ENCODE measurements around the gene UTS2B.

Gene UTS2B

GRCh38 chr3:191316876-191317603 is 13.3 kb downstream of the UTS2B start:
- Mint-ChIP-seq H3K27ac (no peak overlapping the region), H3K27me3 (ENCODE audit: low read depth) (no peaks in the 10 kb centered on the region), H3K4me1 (no peaks in the 10 kb centered on the region), H3K9me3 (no peaks in the 10 kb centered on the region), H3K4me3 (no peak overlapping the region), H3K36me3 (ENCODE audit: low read depth) (no peaks in the 10 kb centered on the region)
- no peak for TF ChIP-seq CTCF (IDR thresholded peaks at IDR 0.05; ENCODE audit: unreplicated experiment in 3 of 3)

- H3K27ac Mint-ChIP-seq: no peak overlapping the region
- H3K36me3 Mint-ChIP-seq (ENCODE audit: low read depth): no peaks in the 10 kb centered on the region
- H3K27me3 Mint-ChIP-seq (ENCODE audit: low read depth): peaks cover 3% of the 10 kb centered on the region
- H3K4me3 Mint-ChIP-seq: no peak overlapping the region
- no peak for TF ChIP-seq CTCF (IDR thresholded peaks at IDR 0.05; ENCODE audit: unreplicated experiment in 3 of 3)
- peaks cover 4% of the 10 kb centered on the region for H3K9me3 Mint-ChIP-seq
- no peaks in the 10 kb centered on the region for H3K4me1 Mint-ChIP-seq
Observed at GRCh38 chr3:191314109-191314728, 16.1 kb downstream of the UTS2B start.

- TF ChIP-seq CTCF (IDR thresholded peaks at IDR 0.05; ENCODE audit: unreplicated experiment in 3 of 3): no peak
- no peak overlapping the region for H3K27ac Mint-ChIP-seq
- no peaks in the 10 kb centered on the region for H3K36me3 Mint-ChIP-seq (ENCODE audit: low read depth)
- H3K27me3 Mint-ChIP-seq (ENCODE audit: low read depth): peaks cover 3% of the 10 kb centered on the region
- H3K4me1 Mint-ChIP-seq: no peaks in the 10 kb centered on the region
- peaks cover 4% of the 10 kb centered on the region for H3K9me3 Mint-ChIP-seq
- H3K4me3 Mint-ChIP-seq: no peak overlapping the region
Observed at GRCh38 chr3:191313296-191313695, 17.0 kb downstream of the UTS2B start.

- H3K27ac Mint-ChIP-seq: no peak overlapping the region
- no peak overlapping the region for H3K4me3 Mint-ChIP-seq
- peaks cover 4% of the 10 kb centered on the region for H3K9me3 Mint-ChIP-seq
- peaks cover 3% of the 10 kb centered on the region for H3K27me3 Mint-ChIP-seq (ENCODE audit: low read depth)
- no peak for TF ChIP-seq CTCF (IDR thresholded peaks at IDR 0.05; ENCODE audit: unreplicated experiment in 3 of 3)
- no peaks in the 10 kb centered on the region for H3K36me3 Mint-ChIP-seq (ENCODE audit: low read depth)
- H3K4me1 Mint-ChIP-seq: no peaks in the 10 kb centered on the region
Observed at GRCh38 chr3:191307341-191307740, 23.0 kb downstream of the UTS2B start.

GRCh38 chr3:191306428-191306827 is 23.9 kb downstream of the UTS2B start:
- no peak overlapping the region for H3K4me3 Mint-ChIP-seq
- no peak overlapping the region for H3K27ac Mint-ChIP-seq
- H3K27me3 Mint-ChIP-seq (ENCODE audit: low read depth): peaks cover 3% of the 10 kb centered on the region
- H3K9me3 Mint-ChIP-seq: peaks cover 4% of the 10 kb centered on the region
- TF ChIP-seq CTCF (IDR thresholded peaks at IDR 0.05; ENCODE audit: unreplicated experiment in 3 of 3): no peak
- H3K36me3 Mint-ChIP-seq (ENCODE audit: low read depth): no peaks in the 10 kb centered on the region
- H3K4me1 Mint-ChIP-seq: no peaks in the 10 kb centered on the region

GRCh38 chr3:191303596-191303995 is 26.7 kb downstream of the UTS2B start:
- H3K27ac Mint-ChIP-seq: no peak overlapping the region
- no peaks in the 10 kb centered on the region for H3K9me3 Mint-ChIP-seq
- no peak overlapping the region for H3K4me3 Mint-ChIP-seq
- H3K4me1 Mint-ChIP-seq: no peaks in the 10 kb centered on the region
- no peak for TF ChIP-seq CTCF (IDR thresholded peaks at IDR 0.05; ENCODE audit: unreplicated experiment in 3 of 3)
- no peaks in the 10 kb centered on the region for H3K27me3 Mint-ChIP-seq (ENCODE audit: low read depth)
- H3K36me3 Mint-ChIP-seq (ENCODE audit: low read depth): no peaks in the 10 kb centered on the region

Data from nephron (organoid).